Measurements from ENCODE around the gene TDRD6.
"Not testable (repeated sequence)": the region's sequence is repeated elsewhere in the genome, so short reads cannot be mapped to it uniquely, and the experiment has no call there.

The TDRD6 gene

DNA sequence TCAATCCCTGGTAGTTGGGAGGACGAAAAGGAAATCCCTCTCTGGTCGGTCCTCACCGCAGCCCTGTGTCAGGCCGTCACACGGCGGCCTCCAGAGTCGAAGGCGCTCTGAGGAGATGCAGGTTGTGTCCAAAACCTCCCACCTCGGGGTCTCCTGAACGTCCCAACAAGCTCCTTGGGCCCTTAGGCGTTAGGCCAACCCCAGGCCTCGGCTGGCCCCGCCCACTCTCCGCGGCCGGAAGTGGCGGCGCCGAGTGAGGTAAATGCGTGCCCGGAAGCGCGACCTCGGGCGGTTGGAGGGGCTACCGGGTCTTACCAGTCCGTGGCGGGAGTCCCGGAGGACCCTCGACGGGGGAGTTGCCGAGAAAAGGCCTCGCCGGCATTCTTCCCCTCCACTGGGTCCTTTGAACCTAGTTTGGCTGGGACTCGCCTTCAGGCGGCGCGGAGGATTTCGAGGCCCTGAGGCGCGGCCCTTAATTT is at the start of gene TDRD6:
TSS of gene TDRD6 (plus strand) at position 267 of the 479 bp plus-strand sequence. CDS start 244 bp downstream, outside the sequence.
- DNase-seq = no peak

DNA sequence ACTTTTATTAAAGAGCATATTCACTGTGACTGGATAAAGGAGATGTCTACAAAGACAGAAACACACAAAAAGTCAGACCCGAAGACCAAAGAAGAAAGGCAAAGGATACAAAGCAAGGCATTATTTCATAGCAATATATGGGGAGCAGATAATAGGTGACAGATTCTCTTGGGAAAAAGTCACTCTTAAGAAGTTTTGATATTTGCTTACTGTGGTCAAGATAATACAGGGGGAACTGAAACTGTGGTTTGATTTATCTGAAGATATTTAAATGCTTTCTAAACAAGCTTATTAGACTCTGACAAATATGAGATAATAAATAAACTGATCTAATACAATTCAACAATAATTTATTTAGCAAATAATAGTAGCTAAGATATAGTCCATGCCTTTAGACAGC is 49.8 kb upstream of the TDRD6 start:
- DNase-seq = no peak

DNA sequence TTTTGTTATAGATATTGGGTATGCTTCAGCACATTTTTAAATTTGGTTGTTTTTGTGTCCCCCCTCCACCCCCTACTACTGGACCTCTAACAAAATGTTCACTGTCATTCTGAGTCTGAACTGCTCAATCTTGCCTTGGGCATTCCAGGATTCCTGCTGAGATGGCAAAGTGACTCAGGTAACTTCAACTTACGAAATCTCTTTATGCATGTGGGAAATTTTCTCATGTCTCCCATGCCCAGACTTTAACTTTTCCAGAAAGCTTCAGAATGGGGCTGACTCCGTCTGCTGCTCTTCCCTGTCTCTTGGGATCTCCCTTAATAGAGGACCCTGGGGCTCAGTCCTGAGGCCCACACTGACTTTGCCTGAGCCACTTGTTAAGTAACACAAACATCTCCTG is 49.0 kb upstream of the TDRD6 start:
- DNase-seq = no peak

DNA sequence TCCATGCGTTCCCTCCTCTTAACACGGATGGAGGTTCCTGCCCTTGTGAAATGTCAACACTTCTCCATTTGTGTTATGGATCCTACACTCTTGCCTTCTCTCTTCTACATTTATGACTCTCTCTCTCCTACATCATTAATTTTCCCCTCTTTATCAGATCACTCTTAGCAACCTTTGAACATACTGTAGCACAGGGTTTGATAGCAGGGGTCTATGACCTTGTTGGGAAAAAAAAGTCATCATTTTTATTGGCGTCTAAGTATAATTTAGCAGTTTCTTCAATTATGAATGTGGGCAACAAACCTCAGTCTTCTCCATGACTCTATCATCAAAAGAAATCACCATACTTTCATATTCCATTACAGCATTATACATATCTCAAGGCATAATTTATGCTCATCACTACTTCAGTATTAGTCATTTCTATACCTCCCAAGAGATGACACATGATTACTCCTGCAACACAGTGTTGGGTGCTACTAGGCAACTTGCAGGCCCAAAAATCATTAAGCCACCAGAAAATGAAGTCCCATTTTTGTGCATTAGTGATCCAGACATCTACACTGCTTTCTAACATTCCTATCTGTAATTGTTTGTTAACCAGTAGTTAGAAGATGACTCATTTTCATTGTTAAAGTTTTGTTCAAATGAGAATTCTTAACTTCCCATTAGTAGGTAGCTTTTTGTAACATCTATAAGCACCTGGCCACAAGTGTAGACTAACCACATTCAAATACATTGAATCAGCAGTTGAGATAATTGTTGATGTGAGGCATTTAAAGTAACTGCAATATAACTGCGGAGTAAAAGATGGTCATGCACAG is 44.5 kb upstream of the TDRD6 start:
- DNase-seq = no peak

DNA sequence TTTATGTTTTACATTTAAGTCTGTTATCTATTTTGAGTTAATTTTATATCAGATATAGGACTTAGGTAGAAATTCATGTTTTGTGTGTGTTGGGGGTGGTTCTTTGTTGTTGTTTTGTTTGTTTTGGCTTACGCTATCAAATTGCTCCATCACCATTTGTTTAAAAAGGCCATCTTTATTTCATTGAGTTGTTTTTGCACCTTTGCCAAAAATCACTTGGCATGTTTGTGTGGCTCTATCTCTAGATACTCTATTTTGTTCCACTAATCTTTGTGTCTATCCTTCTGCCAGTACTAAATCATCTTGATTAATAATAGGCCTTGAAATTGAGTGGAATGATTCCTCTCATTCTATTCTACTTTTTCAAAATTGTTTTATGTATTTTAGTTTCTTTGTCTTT is 42.4 kb upstream of the TDRD6 start:
- DNase-seq = no peak

DNA sequence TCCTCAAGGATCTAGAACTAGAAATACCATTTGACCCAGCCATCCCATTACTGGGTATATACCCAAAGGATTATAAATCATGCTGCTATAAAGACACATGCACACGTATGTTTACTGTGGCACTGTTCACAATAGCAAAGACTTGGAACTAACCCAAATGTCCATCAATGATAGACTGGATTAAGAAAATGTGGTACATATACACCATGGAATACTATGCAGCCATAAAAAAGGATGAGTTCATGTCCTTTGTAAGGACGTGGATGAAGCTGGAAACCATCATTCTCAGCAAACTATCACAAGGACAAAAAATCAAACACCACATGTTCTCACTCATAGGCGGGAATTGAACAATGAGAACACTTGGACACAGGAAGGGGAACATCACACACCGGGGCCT is 39.6 kb upstream of the TDRD6 start:
- not testable (repeated sequence) for DNase-seq

- DNase-seq = no peak
These were observed 38.7 kb upstream of the TDRD6 start for GRCh38 chr6:46648869-46649492.

DNA sequence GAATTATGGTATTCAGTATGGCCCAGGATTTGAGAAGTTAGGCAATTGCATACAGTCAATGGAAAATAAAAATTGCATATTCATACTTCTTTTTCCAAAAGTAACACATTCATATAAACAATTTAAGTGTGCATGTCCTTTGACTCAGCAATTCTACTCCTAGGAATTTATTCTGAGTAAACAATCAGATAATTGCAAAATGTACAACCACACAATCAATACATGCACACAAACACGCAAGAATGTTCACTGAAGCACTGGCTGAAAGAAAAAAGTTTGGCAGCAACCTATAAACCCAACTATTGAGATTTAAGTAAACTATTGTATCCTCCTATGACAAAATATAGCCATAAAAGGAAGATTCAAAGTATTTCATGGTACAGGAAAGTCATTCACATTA is 36.7 kb upstream of the TDRD6 start:
- DNase-seq = no peak

DNA sequence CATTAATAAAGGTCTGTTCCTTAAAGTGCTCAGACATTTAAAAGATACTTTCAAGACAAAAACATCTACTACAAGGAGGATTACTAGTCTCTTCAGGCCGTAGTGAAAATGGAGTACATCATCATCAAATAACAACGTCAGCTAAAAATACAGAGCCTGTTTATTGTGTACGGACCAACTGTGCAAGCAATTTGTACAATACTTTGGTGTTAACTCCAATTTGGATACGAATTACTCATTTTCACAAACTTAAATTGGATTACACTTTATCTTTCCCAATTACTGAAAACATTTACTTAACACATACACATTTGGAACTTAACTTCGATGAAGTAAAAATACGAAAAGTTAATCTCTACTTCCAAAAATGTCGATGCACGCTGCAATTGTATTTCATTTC is 35.9 kb upstream of the TDRD6 start:
- no peak for DNase-seq

DNA sequence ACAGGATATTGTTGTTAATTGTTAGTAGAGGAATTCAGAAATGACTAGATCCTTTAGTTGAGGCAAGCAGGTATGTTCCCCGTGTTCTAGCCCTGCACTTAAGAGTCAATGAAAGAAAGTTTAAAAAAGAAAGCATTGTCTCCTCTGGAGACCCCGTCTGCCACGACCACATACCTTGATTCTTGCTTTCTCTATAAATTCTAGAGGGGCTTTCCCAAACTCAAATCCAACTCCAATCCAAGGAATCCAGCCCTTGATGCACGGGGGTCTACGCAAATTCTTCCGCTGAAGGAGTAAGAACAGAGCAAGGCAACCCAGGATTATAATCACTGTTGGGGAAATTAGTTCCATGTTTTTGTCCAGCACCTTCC is 35.5 kb upstream of the TDRD6 start:
- DNase-seq = no peak

GRCh38 chr6:46652603-46653438 is 34.9 kb upstream of the TDRD6 start, which contains the start of the genes CYP39A1 and SLC25A27:
CYP39A1 (minus strand) TSS chr6:46652818; CDS start chr6:46652582, 236 bp downstream.
SLC25A27 (plus strand) TSS chr6:46652975; CDS start chr6:46653193, 218 bp downstream.
- peak; percentile 76 to 82 for DNase-seq

DNA sequence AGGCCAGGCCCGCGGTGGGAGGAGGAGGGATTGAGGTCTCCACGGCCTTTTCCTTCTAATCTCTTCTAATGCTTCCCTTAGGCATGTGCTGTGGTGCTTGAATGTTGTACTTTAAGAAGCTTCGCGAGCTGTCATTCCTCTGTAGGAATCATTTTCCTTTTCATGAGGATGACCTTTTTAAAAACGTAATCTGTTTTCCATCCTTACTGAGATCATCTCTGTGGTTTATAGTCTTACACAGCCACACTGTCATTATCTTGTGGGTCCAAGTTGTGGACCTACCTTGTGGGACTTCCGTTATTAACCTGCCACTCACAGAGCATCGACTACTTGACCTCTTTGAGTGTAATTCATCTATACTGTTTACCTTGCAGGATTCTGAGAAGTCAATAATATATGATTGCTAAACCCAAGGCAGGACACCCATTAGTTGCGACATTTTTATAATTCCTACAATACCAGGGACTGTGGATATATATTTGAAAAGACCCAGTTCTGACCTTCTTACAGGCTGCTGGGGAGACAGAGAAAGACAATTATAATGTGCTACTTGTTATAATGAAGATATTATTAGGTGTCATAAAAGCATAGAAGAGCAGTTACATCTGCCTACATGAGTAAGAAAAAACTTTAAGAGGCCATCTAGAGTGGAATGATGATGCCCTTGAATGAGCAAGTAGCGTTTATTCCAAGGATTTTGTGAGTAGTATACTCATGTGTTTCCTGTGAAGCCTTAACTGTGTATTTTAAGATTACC is 34.1 kb upstream of the TDRD6 start:
- DNase-seq = no peak

DNA sequence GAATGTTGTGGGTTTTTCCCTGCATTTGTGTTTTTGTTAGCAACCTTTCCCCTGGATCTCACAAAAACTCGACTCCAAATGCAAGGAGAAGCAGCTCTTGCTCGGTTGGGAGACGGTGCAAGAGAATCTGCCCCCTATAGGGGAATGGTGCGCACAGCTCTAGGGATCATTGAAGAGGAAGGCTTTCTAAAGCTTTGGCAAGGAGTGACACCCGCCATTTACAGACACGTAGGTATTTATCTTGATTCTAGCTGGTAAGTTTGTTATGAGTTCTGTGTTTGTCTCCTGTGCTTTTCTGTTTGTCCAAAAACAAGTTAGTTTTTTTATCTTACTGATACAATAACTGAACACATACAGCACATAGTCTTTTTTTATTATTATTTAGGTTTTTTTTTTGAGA is 31.9 kb upstream of the TDRD6 start:
- DNase-seq = no peak

- DNase-seq = no peak
These were observed 30.0 kb upstream of the TDRD6 start for GRCh38 chr6:46657642-46658041.

DNA sequence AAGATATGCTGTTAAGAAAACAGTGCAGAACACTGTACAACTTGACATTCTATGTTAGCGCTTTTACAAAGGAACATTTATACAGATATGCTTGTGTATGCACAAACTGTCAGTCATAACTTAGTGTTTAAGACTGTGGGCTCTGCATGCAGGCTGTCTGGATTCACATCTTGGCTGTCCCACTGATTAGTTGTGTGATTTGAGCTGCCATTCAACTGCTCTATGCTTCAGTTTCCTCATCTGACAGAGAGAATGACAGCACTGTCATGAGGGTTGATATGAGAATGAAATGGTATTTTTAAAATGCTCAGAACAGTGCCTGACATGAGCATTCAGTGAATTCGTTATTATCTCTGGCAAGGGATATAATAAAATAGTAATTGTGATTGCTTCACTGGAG is 26.2 kb upstream of the TDRD6 start:
- no peak for DNase-seq

DNA sequence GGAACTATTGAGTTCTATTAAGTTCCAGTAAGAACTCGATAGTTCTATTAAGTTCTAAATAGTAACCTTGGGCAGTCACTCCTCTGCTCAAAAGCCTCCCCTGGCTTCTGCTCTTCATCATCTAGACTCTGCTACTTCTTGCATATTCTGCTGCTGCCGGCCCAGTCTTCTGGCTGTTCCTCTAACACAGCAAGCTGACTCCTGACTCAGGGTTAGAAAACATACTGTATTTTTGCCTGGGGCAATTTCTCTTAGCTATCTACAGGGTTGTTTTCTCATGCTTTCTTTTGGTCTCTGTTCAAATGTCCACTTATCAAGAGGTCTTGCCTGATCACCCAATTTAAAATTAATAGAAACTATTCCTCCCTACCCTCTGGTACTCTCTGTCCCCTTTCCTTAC is 20.3 kb upstream of the TDRD6 start:
- no peak for DNase-seq

- no peak for DNase-seq
These were observed 13.3 kb upstream of the TDRD6 start for GRCh38 chr6:46674410-46674809.

DNA sequence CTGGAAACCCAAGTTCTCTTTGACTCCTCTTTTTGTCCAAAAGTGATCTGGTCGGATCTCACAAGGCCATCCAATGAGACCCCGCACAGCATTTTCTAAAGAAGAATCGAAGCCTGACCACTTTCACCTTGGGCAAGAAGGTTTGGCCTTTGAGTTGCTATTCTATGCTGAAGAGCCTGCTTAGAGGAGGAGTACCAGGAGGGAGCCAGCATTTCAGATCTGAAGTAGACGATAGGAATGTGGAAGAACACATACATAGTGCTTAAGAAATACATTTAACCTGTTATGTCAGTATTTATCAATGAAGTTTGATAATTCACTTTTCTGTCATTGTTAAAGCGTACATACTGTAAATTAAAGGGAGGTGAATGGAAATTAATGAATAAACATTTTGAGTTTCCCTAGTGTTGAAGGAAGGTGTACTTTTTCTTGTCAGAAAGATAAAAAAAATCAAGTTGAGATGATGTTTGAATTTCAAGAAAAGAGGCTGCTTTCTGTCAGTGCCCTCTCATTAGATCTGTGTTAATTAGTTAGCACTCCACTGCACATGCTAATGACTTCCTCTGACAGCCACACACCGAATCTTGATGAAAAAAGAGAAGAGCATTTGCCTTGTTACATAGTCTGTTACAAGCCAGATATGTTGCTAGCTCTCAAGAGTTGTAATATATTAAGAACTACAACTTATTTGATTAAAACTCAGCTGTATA is 10.9 kb upstream of the TDRD6 start:
- DNase-seq = no peak

- DNase-seq = no peak
These were observed 10.4 kb upstream of the TDRD6 start for GRCh38 chr6:46677314-46677654.

GRCh38 chr6:46684771-46685170 is 2.9 kb upstream of the TDRD6 start:
- no peak for DNase-seq

GRCh38 chr6:46688117-46688965 is 656 bp downstream of the TDRD6 start:
- DNase-seq = no peak

All from stimulated activated CD4-positive, alpha-beta T cell treated with anti-CD3 and anti-CD28 coated beads, Interleukin-4, amount 100 ng/mL, for 4 hours (primary cell).